Hepatocyte (in vitro differentiated cells): Measurements from ENCODE around the gene OXER1.

Experiments used
- EZH2 ChIP-seq: fragments of 200-600 bp; sonication (generic); IDR thresholded peaks from 2 replicates; pipeline ENCODE4 v1.6.1; 2016; ENCODE audit warnings: antibody characterized with exemption, mild to moderate bottlenecking, borderline replicate concordance
- TF ChIP-seq, protein P1 (sequence below): fragments of 200-600 bp; sonication (generic); IDR thresholded peaks from 2 replicates; pipeline ENCODE4 v1.5.1; 2016; ENCODE audit warnings: antibody characterized with exemption, mild to moderate bottlenecking; ENCODE audit not compliant: poor library complexity

DNA sequence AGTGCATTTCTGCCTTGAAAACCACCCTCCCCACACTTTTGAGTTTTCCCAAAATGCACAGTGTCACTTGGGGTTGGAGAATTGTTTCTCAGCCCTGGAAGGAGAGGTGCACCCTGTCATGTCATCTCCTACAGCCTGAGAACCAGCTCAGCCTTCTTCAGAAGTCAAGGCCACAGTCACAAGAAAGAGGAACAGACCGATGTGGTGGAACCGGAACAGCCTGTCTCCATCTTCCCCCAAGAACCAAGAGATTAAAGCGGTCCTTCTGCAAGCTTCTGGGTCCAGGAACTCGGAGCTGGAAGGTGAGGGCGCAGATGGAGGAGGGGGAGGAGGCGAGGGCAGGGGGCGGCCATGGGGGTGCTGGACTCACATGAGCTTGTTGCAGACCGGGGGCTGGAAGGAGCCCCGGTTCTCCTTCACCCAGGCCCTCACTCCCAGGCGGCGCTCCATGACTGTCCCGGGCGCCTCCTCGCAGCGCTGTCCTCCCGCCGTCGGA, 28.2 kb upstream of the OXER1 start:
- TF ChIP-seq, protein P1, sequence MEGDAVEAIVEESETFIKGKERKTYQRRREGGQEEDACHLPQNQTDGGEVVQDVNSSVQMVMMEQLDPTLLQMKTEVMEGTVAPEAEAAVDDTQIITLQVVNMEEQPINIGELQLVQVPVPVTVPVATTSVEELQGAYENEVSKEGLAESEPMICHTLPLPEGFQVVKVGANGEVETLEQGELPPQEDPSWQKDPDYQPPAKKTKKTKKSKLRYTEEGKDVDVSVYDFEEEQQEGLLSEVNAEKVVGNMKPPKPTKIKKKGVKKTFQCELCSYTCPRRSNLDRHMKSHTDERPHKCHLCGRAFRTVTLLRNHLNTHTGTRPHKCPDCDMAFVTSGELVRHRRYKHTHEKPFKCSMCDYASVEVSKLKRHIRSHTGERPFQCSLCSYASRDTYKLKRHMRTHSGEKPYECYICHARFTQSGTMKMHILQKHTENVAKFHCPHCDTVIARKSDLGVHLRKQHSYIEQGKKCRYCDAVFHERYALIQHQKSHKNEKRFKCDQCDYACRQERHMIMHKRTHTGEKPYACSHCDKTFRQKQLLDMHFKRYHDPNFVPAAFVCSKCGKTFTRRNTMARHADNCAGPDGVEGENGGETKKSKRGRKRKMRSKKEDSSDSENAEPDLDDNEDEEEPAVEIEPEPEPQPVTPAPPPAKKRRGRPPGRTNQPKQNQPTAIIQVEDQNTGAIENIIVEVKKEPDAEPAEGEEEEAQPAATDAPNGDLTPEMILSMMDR = no peak
- no peak for TF ChIP-seq EZH2
